Smooth muscle cell (in vitro differentiated cells): ENCODE measurements around the gene APOBR. TPM values are rescaled to one million over a fixed set of nuclear protein-coding genes. Genes with fewer than 3 reads are reported as not detected.
A peak's percentile ranks its signal among the peaks of the same experiment; 100 is the strongest.

Experiments
- DNase-seq: peaks from one replicate; lab custom pipeline; 2025; ENCODE audit not compliant: unreplicated experiment; lab: John Stamatoyannopoulos, UW
- H2AFZ ChIP-seq: fragments of 200-600 bp; sonication (generic); 2 replicates; pipeline ENCODE4 v1.6.0; 2016; ENCODE audit warnings: antibody characterized with exemption, low read depth, mild to moderate bottlenecking
- H3F3A ChIP-seq: fragments of 200-600 bp; sonication (generic); 2 replicates; pipeline ENCODE4 v1.6.0; 2017; ENCODE audit warnings: antibody characterized with exemption, low read depth
- H3K27ac ChIP-seq: fragments of 200-600 bp; sonication (generic); 2 replicates; pipeline ENCODE4 v1.5.1; 2016; ENCODE audit warnings: low read depth, mild to moderate bottlenecking
- H3K27me3 ChIP-seq: fragments of 200-600 bp; sonication (generic); 2 replicates; pipeline ENCODE4 v1.6.1; 2016; ENCODE audit warnings: low read depth, mild to moderate bottlenecking
- H3K36me3 ChIP-seq: fragments of 200-600 bp; sonication (generic); 2 replicates; pipeline ENCODE4 v1.5.1; 2016; ENCODE audit warnings: low read depth
- H3K4me1 ChIP-seq: fragments of 200-600 bp; sonication (generic); 2 replicates; pipeline ENCODE4 v1.5.1; 2016; ENCODE audit warnings: low read depth
- H3K4me2 ChIP-seq: fragments of 200-600 bp; sonication (generic); 2 replicates; pipeline ENCODE4 v1.6.0; 2016; ENCODE audit warnings: mild to moderate bottlenecking
- H3K4me3 ChIP-seq: fragments of 200-600 bp; sonication (generic); 2 replicates; pipeline ENCODE4 v1.5.1; 2016; ENCODE audit warnings: mild to moderate bottlenecking
- H3K79me2 ChIP-seq: fragments of 200-600 bp; sonication (generic); 2 replicates; pipeline ENCODE4 v1.6.0; 2016; ENCODE audit warnings: low read depth, mild to moderate bottlenecking
- H3K9ac ChIP-seq: fragments of 200-600 bp; sonication (generic); 2 replicates; pipeline ENCODE4 v1.6.0; 2016; ENCODE audit warnings: low read depth
- H3K9me3 ChIP-seq: fragments of 200-600 bp; sonication (generic); replicated peaks from 2 replicates; pipeline ENCODE4 v1.5.1; 2016; ENCODE audit warnings: low read depth
- H4K20me1 ChIP-seq: fragments of 200-600 bp; sonication (generic); 2 replicates; pipeline ENCODE4 v1.6.0; 2016; ENCODE audit warnings: low read depth
- CTCF ChIP-seq: fragments of 200-600 bp; sonication (generic); IDR thresholded peaks from 2 replicates; pipeline ENCODE4 v1.5.1; 2017; ENCODE audit warnings: borderline replicate concordance, mild to moderate bottlenecking, antibody characterized with exemption; ENCODE audit not compliant: insufficient read depth, poor library complexity, severe bottlenecking
- WGBS: methylation state at CpG from one replicate; pipeline ENCODE4 v1.1.7; 2016; ENCODE audit warnings: low lambda C conversion rate; 5-methylcytosine and 5-hydroxymethylcytosine counted together
- polyA plus RNA-seq: library from polyadenylated mRNA; unstranded; fragments of >200 nt; fragmentation: Nextera tagmentation; extraction: Ambion mirVana; gene quantifications from 2 replicates; pipeline ENCODE4 v1.2.1, GENCODE V29; 2016
- total RNA-seq: library from RNA; depleted of rRNA; stranded (reverse); fragments of >200 nt; gene quantifications from 2 replicates; pipeline ENCODE4 v1.2.3, GENCODE V29; 2014

The APOBR gene
- total and polyA plus RNA-seq, 2 experiments from 2014 or later: not detected

- Histone ChIP-seq H3K27ac (no peak overlapping the region), H3K4me2 (peak overlapping the region; percentile 28), H3K27me3 (no peaks in the 10 kb centered on the region), H4K20me1 (no peaks in the 10 kb centered on the region), H3K36me3 (no peaks in the 10 kb centered on the region), H3K9ac (no peak overlapping the region), H3F3A (no peaks in the 10 kb centered on the region), H3K9me3 (no peaks in the 10 kb centered on the region), H3K79me2 (no peaks in the 10 kb centered on the region), H3K4me1 (peaks cover 5% of the 10 kb centered on the region), H2AFZ (no peak overlapping the region), H3K4me3 (no peak overlapping the region)
- DNase-seq: no peak
- WGBS: 72% methylated on average over 6 of the region's 6 CpGs
- TF ChIP-seq CTCF: no peak
Observed at GRCh38 chr16:28537076-28537475, 42.6 kb downstream of the APOBR start.

- no peaks in the 10 kb centered on the region for H3K4me1 ChIP-seq
- peak overlapping the region; percentile 4 for H3K4me3 ChIP-seq
- TF ChIP-seq CTCF: no peak
- DNase-seq: no peak
- H4K20me1 ChIP-seq: no peaks in the 10 kb centered on the region
- WGBS: 96% methylated on average over 13 of the region's 13 CpGs
- H3K79me2 ChIP-seq: no peaks in the 10 kb centered on the region
- H3K9me3 ChIP-seq: no peaks in the 10 kb centered on the region
- H3K27me3 ChIP-seq: no peaks in the 10 kb centered on the region
- H3K36me3 ChIP-seq: no peaks in the 10 kb centered on the region
- no peak overlapping the region for H3K27ac ChIP-seq
- H2AFZ ChIP-seq: peak overlapping the region; percentile 67
- H3F3A ChIP-seq: no peaks in the 10 kb centered on the region
- no peak overlapping the region for H3K9ac ChIP-seq
- H3K4me2 ChIP-seq: no peak overlapping the region
Observed at GRCh38 chr16:28537964-28538732, 43.7 kb downstream of the APOBR start.

- DNase-seq: peak; percentile 5
- Histone ChIP-seq H2AFZ (peak within 1 kb of the TSS; percentile 67), H3K27ac (no peak within 1 kb of the TSS), H3K4me1 (no peaks in the 10 kb centered on the region), H3K9me3 (no peaks in the 10 kb centered on the region), H3K4me3 (peak within 1 kb of the TSS; percentile 4), H3F3A (no peaks in the 10 kb centered on the region), H3K9ac (no peak within 1 kb of the TSS), H3K36me3 (no peaks in the 10 kb centered on the region), H3K79me2 (no peaks in the 10 kb centered on the region), H4K20me1 (no peaks in the 10 kb centered on the region), H3K4me2 (no peak within 1 kb of the TSS), H3K27me3 (no peaks in the 10 kb centered on the region)
- 75% methylated on average over 22 of the region's 22 CpGs for WGBS
- no peak for TF ChIP-seq CTCF
Observed at GRCh38 chr16:28538733-28539596, 44.5 kb downstream of the APOBR start, which contains the start of gene NUPR1. Gene NUPR1, minus strand, starts transcription at chr16:28538974. Its CDS starts 67 bp downstream, at chr16:28538907.
